Measurements from ENCODE around the gene ARFGEF2. TPM values are rescaled to one million over a fixed set of nuclear protein-coding genes. Genes with fewer than 3 reads are reported as not detected.

The ARFGEF2 gene
- total RNA-seq, 1 experiment from 2014 or later: 22.2 TPM

DNA sequence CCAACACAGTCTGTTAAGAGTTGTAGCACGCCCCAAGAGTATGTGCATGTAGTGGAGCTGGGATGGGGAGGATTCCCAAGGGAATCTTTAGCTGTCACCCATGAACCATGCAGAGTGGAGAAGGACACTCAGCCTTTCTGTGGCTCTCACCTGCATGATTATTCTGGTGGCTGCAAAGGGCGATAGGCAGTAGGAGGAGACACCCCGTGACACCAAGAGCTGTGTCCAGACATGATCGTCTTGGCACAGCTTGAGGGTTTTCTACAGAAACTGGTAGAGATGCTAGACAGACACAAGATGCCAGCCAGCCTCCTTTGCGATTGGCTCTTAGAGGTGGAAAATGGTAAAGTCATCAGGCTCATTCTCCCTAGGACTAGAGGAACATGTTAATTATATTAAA, 121.5 kb downstream of the ARFGEF2 start:
- peaks cover 14% of the 10 kb centered on the region for H3K79me2 ChIP-seq (ENCODE audit: insufficient read depth, low read length)
- H3K9ac ChIP-seq (ENCODE audit: low read length): no peak overlapping the region
- H4K20me1 ChIP-seq (ENCODE audit: insufficient read depth): peaks cover 4% of the 10 kb centered on the region; the same call in 1 of the 2 replicates
- H3K9me2 ChIP-seq (ENCODE audit: insufficient read depth): no peaks in the 10 kb centered on the region
- H3K4me2 ChIP-seq (ENCODE audit: low read length): no peak overlapping the region
- ATAC-seq (no peak), DNase-seq (ENCODE audit: low read depth, low spot score) (no peak)
- ChIA-PET POLR2A (no interaction called here), CTCF (no interaction called here), RAD21 (ENCODE audit: low non-redundant PET in 1 of 2, low total read pairs in 2 of 2, uncharacterized antibody in 2 of 2, unreplicated experiment in 2 of 2) (no interaction called here)
- no peaks in the 10 kb centered on the region for H3K9me3 ChIP-seq (ENCODE audit: control insufficient read depth in 1 of 2, insufficient read depth in 1 of 2, low read depth in 1 of 2, low read length in 2 of 2)
- BruUV-seq (replicated peaks): no TSS peak
- no peak overlapping the region for H2AFZ ChIP-seq (ENCODE audit: low read depth, low read length, poor library complexity, severe bottlenecking)
- peaks cover 9 to 12% of the 10 kb centered on the region in 2 experiments for H3K4me1 ChIP-seq (ENCODE audit: control insufficient read depth in 1 of 2, insufficient read depth in 2 of 2, low read length in 2 of 2)
- no peaks in the 10 kb centered on the region for H3K27me3 ChIP-seq (ENCODE audit: insufficient read depth, low read length)
- no peak overlapping the region for H3K27ac ChIP-seq (ENCODE audit: low read depth, low read length)
- no peak overlapping the region for H3K4me3 ChIP-seq (replicated peaks in 1 of 2; ENCODE audit: low read depth in 1 of 2, low read length in 2 of 2)
- peaks cover 0 to 5% of the 10 kb centered on the region in 2 experiments; a peak in 1 of 4 replicates for H3K36me3 ChIP-seq (ENCODE audit: control insufficient read depth in 1 of 2, insufficient read depth in 2 of 2, low read length in 2 of 2)
- no peak for TF ChIP-seq SP1 (IDR thresholded peaks at IDR 0.05; ENCODE audit: low read depth)
- no peak for TF ChIP-seq SIN3A (IDR thresholded peaks at IDR 0.05; ENCODE audit: low read depth)
- TF ChIP-seq EZH2 (IDR thresholded peaks at IDR 0.05): no peak
- TF ChIP-seq POLR2AphosphoS5 (IDR thresholded peaks at IDR 0.05; ENCODE audit: low read depth, low read length): no peak
- no peak for TF ChIP-seq ZNF274 (IDR thresholded peaks at IDR 0.05; ENCODE audit: low read depth, low read length)
- no peak for TF ChIP-seq ELF1 (IDR thresholded peaks at IDR 0.05; ENCODE audit: borderline replicate concordance, low read depth)
- TF ChIP-seq YY1 (IDR thresholded peaks at IDR 0.05; ENCODE audit: extremely low read depth, insufficient replicate concordance, low read depth, low read length): no peak
- intact Hi-C loops (cut with micrococcal nuclease): no loop called here

DNA sequence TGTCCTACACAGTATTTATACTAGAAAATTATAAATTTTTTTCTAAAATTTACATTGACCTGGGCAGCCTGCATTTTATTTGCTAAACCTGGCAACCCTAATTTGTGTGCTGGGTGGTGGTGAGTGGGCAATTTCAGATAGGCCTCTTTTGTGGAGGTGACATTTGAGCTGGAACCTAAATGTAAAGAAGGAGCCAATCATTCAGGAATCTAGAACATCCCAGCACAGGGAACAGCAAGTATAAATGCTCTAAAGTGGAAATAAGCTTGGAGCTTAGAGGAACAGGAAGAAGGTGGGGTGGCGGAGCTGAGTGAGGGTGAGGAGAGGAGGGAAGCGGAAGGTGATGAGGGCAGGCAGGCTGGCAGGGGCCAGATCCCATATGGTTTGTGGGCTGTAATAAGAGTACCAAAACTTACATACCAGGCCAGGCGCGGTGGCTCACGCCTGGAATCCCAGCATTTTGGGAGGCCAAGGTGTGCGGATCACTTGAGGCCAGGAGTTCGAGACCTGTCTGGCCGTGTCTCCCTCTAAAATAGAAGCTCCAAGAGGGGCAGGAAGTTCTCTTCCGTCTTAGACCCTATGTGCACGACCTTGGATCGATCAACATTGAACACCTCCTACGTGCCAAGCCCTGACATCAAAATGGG, 124.1 kb downstream of the ARFGEF2 start:
- intact Hi-C loops (cut with micrococcal nuclease): no loop called here
- H3K9me2 ChIP-seq (ENCODE audit: insufficient read depth): no peaks in the 10 kb centered on the region
- peak overlapping the region; percentile 82 for H3K27ac ChIP-seq (ENCODE audit: low read depth, low read length)
- no peak for DNase-seq (ENCODE audit: low read depth, low spot score)
- ChIA-PET CTCF (no interaction called here), POLR2A (interaction anchor here (1.6 to 1.7 kb wide), 2 partner anchors 17 to 148 kb away, joined by 5 read pairs; no protein-coding TSS in a partner anchor), RAD21 (ENCODE audit: low non-redundant PET in 1 of 2, low total read pairs in 2 of 2, uncharacterized antibody in 2 of 2, unreplicated experiment in 2 of 2) (no interaction called here)
- peaks cover 40% of the 10 kb centered on the region for H3K79me2 ChIP-seq (ENCODE audit: insufficient read depth, low read length)
- peaks cover 17 to 21% of the 10 kb centered on the region in 2 experiments for H3K4me1 ChIP-seq (ENCODE audit: control insufficient read depth in 1 of 2, insufficient read depth in 2 of 2, low read length in 2 of 2)
- BruUV-seq (replicated peaks): TSS peak; percentile 90
- no peak for TF ChIP-seq ZFX (IDR thresholded peaks at IDR 0.05)
- no peak for TF ChIP-seq ELF1 (IDR thresholded peaks at IDR 0.05; ENCODE audit: borderline replicate concordance, low read depth)
- TF ChIP-seq, protein P1, sequence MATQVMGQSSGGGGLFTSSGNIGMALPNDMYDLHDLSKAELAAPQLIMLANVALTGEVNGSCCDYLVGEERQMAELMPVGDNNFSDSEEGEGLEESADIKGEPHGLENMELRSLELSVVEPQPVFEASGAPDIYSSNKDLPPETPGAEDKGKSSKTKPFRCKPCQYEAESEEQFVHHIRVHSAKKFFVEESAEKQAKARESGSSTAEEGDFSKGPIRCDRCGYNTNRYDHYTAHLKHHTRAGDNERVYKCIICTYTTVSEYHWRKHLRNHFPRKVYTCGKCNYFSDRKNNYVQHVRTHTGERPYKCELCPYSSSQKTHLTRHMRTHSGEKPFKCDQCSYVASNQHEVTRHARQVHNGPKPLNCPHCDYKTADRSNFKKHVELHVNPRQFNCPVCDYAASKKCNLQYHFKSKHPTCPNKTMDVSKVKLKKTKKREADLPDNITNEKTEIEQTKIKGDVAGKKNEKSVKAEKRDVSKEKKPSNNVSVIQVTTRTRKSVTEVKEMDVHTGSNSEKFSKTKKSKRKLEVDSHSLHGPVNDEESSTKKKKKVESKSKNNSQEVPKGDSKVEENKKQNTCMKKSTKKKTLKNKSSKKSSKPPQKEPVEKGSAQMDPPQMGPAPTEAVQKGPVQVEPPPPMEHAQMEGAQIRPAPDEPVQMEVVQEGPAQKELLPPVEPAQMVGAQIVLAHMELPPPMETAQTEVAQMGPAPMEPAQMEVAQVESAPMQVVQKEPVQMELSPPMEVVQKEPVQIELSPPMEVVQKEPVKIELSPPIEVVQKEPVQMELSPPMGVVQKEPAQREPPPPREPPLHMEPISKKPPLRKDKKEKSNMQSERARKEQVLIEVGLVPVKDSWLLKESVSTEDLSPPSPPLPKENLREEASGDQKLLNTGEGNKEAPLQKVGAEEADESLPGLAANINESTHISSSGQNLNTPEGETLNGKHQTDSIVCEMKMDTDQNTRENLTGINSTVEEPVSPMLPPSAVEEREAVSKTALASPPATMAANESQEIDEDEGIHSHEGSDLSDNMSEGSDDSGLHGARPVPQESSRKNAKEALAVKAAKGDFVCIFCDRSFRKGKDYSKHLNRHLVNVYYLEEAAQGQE (IDR thresholded peaks at IDR 0.05; ENCODE audit: low read depth): no peak
- no peak for TF ChIP-seq ATF3 (IDR thresholded peaks at IDR 0.05)
- TF ChIP-seq ZNF274 (IDR thresholded peaks at IDR 0.05; ENCODE audit: low read depth, low read length): no peak
- no peak for TF ChIP-seq CTCF (IDR thresholded peaks at IDR 0.05 in 2 of 3, conservative IDR thresholded peaks at IDR 0.05 in 1 of 3; ENCODE audit: borderline replicate concordance in 1 of 3, insufficient read depth in 1 of 3, low read depth in 2 of 3, low read length in 2 of 3)
- H4K20me1 ChIP-seq (ENCODE audit: insufficient read depth): peaks cover 20% of the 10 kb centered on the region; the same call in 1 of the 2 replicates
- H3K36me3 ChIP-seq (ENCODE audit: control insufficient read depth in 1 of 2, insufficient read depth in 2 of 2, low read length in 2 of 2): peaks cover 0 to 24% of the 10 kb centered on the region in 2 experiments; a peak in 3 of 4 replicates
- H2AFZ ChIP-seq (ENCODE audit: low read depth, low read length, poor library complexity, severe bottlenecking): no peak overlapping the region
- H3K9ac ChIP-seq (ENCODE audit: low read length): peak overlapping the region; percentile 93
- H3K4me2 ChIP-seq (ENCODE audit: low read length): peak overlapping the region; percentile 97
- no peaks in the 10 kb centered on the region for H3K9me3 ChIP-seq (ENCODE audit: control insufficient read depth in 1 of 2, insufficient read depth in 1 of 2, low read depth in 1 of 2, low read length in 2 of 2)
- peak; percentile 5 for ATAC-seq
- peak overlapping the region; percentile 80 to 98 for H3K4me3 ChIP-seq (replicated peaks in 1 of 2; ENCODE audit: low read depth in 1 of 2, low read length in 2 of 2)
- no peaks in the 10 kb centered on the region for H3K27me3 ChIP-seq (ENCODE audit: insufficient read depth, low read length)
